T-helper 1 cell treated with Interleukin-12 subunit alpha and Interleukin-12 subunit beta and Interleukin-4 antibody, amounts not matched to agents 30 ng/mL and 1 ng/mL, for 36 hours (primary cell): ENCODE results near the gene RNF26. TPM values are rescaled to one million over a fixed set of nuclear protein-coding genes. Genes with fewer than 3 reads are reported as not detected.

Source experiments
- intact Hi-C: fragments of 100-400 bp; cut with micrococcal nuclease; formaldehyde crosslinking; loops from one replicate; pipeline ENCODE4 v1.15.1; 2024
- total RNA-seq: library from RNA; stranded (reverse); gene quantifications from 2 replicates; pipeline ENCODE4 v1.2.3, GENCODE V29; 2022

The RNF26 gene
- total RNA-seq, 1 donor from 2014 or later = 27.2 TPM

GRCh38 chr11:119380827-119381180 is 46.5 kb downstream of the RNF26 start:
- intact Hi-C loops = loop anchor here (1.0 to 10.0 kb wide), 8 partner anchors 17 to 344 kb away; partner anchors contain the start of genes CBL, HYOU1, NECTIN1 and RNF26

DNA sequence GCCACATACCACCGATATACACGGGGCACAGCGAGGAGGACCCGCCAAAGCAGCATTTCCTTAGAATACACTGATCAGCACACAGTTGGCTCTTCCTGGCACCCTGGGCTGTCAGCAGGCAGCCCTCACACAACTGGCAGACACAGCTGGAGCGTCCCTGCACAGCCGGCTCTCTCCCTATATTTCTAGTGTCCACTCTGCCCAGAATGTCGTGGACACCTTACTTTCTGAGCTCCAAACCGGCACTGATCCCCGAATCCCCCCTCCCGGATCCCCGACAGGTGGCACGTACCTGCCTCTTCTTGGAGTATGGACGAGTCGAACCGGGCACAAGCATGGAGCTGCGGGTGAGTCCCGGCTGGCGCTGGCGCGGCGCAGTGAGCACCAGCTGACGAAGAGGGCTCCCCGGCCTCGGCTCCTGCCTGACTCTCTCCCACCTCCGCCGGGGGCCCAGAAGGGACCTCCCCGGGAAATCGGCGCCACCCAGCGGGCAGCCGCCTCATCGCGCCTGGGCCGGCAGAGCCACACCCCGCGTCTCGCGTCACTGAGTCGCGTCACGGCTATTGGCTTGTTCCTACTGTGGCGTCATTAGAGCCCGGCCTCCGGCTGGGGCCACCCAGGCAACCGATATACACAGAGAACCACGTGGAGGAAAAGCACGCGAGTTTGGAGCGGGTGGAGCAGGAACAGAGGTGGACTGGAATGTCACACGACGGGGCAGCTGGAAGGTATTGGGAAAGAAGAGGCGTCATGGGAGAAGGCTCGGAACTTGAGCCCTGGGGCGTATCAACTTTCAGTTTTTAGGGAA is 47.1 kb downstream of the RNF26 start, which contains the start of gene USP2:
Gene USP2, minus strand, starts transcription at position 510 of the 808 bp plus-strand sequence. CDS start 8,210 bp downstream, outside the sequence.
- intact Hi-C loops = loop anchor here (1.0 to 10.0 kb wide), 8 partner anchors 17 to 343 kb away; partner anchors contain the start of genes CBL, HYOU1, NECTIN1 and RNF26

- intact Hi-C loops = loop anchor here (5.0 to 10.0 kb wide), 2 partner anchors 325 to 343 kb away; partner anchors contain the start of genes HYOU1 and NECTIN1
Measured at GRCh38 chr11:119382101-119382500, 47.8 kb downstream of the RNF26 start.

DNA sequence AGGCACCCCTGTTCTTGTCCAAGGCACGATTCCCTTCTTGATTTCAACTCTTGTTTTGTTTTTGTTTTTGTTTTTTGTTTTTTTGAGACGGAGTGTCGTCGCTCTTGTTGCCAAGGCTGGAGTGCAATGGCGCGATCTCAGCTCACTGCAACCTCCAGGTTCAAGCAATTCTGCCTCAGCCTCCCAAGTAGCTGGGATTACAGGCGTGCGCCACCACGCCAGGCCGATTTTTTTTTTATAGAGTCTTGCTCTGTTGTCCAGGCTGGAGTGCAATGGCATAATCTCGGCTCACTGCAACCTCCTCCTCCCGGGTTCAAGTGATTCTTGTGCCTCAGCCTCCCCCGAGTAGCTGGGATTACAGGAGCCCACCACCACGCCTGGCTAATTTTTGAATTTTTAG is 48.2 kb downstream of the RNF26 start:
- intact Hi-C loops = loop anchor here (5.0 to 10.0 kb wide), 2 partner anchors 325 to 342 kb away; partner anchors contain the start of genes HYOU1 and NECTIN1

GRCh38 chr11:119384332-119384731 is 50.0 kb downstream of the RNF26 start:
- intact Hi-C loops = loop anchor here (5.0 to 10.0 kb wide), 2 partner anchors 327 to 340 kb away; partner anchors contain the start of genes HYOU1 and NECTIN1

Other genes starting within 250 kb of the RNF26 start
- gene HMBS, start 249.6 kb upstream of the RNF26 start, total RNA-seq = 24.6 and 27.3 TPM in 2 replicates
- gene DPAGT1, start 232.7 kb upstream of the RNF26 start, total RNA-seq = 67.6 and 68.0 TPM in 2 replicates
- 36.6 and 42.2 TPM in 2 replicates for gene C2CD2L, start 227.2 kb upstream of the RNF26 start, total RNA-seq
- 48.5 and 48.8 TPM in 2 replicates for gene HINFP, start 212.9 kb upstream of the RNF26 start, total RNA-seq
- not detected in 2 replicates for gene ABCG4, start 185.5 kb upstream of the RNF26 start, total RNA-seq
- gene NLRX1, start 165.8 kb upstream of the RNF26 start, total RNA-seq = 25.2 and 26.0 TPM in 2 replicates
- gene NHERF4, start 149.1 kb upstream of the RNF26 start, total RNA-seq = 0.49 and 0.90 TPM in 2 replicates
- gene CBL, start 128.2 kb upstream of the RNF26 start, total RNA-seq = 42.0 and 42.1 TPM in 2 replicates
- 2.8 and 3.9 TPM in 2 replicates for gene MCAM, start 17.4 kb upstream of the RNF26 start, total RNA-seq
- gene C1QTNF5, start 6.4 kb downstream of the RNF26 start, total RNA-seq = not detected in 2 replicates
- gene MFRP, start 12.2 kb downstream of the RNF26 start, total RNA-seq = not detected in 2 replicates
- gene USP2, start 47.2 kb downstream of the RNF26 start, total RNA-seq = 0.15 and 0.17 TPM in 2 replicates
- 3.5 and 3.8 TPM in 2 replicates for gene THY1, start 88.6 kb downstream of the RNF26 start, total RNA-seq